Jurkat, Clone E6-1 (cell line): ENCODE results near the gene VTA1.

ENCODE experiments used
- DNase-seq: peaks from one replicate; pipeline ENCODE4 v3.0.0-alpha.2; 2011; ENCODE audit warnings: low read depth, low spot score
- H3K4me3 ChIP-seq: 2 replicates; pipeline ENCODE4 v1.5.1; 2011; ENCODE audit warnings: mild to moderate bottlenecking, low read length, control low read depth, moderate library complexity

The VTA1 gene

DNA sequence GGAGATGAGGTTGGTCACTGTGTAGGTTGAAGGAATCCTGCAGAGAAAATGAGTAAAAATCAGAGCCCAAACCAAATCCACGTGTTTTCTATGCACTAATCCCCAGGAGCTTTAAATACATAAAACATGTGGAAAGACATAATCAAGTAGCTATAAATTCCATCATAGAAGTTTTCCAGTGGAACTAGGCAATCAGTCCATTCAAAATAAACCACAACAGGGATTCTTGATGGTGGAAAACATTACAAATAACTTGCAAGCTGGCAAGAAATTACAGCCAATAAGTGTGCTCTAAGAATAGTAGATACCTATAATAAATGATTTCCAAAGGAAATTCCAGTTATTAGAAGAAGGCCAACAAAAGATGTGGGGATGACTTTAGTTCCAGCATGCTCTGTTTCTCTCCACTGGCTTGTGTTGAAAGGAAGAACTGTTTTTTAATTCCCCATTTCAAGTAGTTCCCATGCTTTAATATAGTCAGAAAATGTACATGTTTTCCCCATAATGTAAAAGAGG is 104.9 kb downstream of the VTA1 start:
- H3K4me3 ChIP-seq: no peak overlapping the region
- no peak for DNase-seq

DNA sequence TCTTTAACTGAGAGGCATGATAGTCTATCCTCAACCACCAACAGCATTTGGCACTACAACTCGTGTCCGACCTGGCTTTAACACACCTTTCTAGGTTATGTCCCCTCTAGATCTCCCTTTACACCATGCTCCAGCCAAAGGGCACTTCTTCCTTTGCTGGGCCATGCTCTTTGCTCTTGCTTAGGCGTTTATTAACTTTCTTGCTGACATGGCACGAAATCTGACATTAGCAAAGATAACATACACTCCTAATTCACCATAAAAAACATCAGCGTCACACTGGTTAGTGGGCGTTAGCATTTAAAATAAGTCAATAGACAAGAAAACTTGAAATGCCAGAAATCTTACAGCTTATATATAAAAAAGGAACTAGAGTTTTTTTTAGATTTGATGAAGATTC is 107.5 kb downstream of the VTA1 start:
- H3K4me3 ChIP-seq: no peak overlapping the region

DNA sequence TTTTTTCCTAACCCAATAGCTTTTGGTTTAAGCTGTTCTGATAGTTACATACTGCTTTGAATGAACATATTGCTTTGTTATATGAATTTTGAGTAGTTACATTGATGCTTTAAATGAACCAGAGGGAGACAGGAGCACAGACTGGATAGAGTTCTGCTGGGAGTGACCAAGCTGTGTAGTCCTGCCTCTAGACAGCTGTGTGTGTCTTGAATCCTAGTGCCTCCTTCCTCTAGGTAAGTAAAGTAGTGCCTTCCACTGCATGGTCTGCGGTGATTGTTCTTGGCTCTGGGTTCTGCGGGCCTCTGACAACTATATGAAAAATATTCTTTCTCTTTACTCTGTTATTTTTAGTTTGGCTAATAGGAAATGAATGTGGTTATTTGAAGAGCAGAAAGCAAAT is 108.7 kb downstream of the VTA1 start:
- no peak for DNase-seq
- no peak overlapping the region for H3K4me3 ChIP-seq

More for the DNA sequence above, 107.5 kb downstream of the VTA1 start:
- DNase-seq: no peak

DNA sequence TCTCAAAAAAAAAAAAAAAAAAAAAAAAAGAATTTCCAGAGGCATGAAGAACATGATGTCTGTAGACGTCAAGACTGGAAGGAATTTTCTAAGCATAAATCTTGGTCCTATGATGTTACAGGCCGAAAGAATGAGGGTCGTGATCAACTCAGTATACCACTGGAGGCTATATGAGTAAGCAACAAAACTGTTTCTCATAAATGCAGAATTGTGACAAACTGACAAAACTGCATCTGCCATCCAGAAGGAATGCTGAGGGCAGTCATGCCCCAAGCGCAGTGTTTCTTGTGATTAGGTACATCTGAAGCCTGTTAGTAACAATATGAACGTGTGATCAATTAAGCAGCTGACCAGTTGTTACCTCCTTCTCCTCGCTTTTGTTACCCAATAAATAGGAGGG is 111.2 kb downstream of the VTA1 start:
- DNase-seq: no peak
- no peak overlapping the region for H3K4me3 ChIP-seq

DNA sequence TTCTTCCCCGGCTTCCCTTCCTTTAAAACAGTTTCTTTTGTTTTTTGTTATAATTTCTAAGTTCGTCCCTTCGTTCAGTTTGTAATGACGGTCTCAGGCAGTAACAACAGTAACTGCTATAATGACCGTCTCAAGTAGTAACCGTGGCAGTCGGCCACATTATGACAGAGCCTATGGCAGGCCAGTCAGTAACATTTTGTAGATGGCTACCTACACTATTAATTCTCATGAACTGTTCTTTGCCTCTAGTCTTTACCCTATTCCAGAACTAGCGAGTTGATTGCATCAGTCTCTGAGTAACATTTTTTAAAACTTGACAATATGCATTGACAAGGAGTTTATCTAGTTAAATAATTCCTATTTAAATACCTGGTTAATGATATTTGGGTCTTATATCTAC is 111.7 kb downstream of the VTA1 start:
- no peak for DNase-seq
- no peak overlapping the region for H3K4me3 ChIP-seq

DNA sequence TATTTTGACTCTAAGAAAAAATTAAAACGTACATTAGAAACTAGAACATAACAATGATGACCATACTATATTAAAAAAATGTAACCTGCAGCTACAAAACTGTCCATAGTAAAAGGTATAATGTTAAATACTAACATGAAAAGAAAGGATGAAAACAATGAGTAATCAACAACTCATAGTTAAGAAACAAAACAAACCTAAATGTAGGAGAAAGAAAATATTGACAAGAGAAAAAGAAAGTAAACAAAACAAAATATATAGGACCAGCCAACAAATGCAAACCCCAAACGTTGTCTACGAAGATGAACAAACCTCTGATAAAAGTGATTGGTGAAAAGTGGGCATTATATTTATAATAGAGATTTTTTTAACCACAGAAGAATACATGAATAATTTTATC is 113.7 kb downstream of the VTA1 start:
- DNase-seq: no peak
- H3K4me3 ChIP-seq: no peak overlapping the region

DNA sequence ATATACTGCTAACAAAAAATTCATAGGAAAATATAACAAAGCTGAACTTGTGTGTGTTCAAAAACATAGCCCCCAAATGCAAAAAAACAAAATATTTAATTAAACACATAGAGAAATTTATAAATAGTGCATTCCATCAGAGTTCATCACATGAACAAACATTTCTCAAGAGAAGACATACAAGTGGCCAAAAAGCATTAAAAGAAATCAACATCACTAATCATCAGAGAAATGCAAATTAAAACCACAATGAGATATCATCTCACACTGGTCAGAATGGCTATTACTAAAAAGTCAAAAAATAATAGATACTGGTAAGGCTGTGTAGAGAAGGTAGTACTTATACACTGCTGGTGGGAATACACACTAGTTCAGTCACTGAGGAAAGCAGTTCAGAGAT is 115.2 kb downstream of the VTA1 start:
- H3K4me3 ChIP-seq: no peak overlapping the region
- DNase-seq: no peak

DNA sequence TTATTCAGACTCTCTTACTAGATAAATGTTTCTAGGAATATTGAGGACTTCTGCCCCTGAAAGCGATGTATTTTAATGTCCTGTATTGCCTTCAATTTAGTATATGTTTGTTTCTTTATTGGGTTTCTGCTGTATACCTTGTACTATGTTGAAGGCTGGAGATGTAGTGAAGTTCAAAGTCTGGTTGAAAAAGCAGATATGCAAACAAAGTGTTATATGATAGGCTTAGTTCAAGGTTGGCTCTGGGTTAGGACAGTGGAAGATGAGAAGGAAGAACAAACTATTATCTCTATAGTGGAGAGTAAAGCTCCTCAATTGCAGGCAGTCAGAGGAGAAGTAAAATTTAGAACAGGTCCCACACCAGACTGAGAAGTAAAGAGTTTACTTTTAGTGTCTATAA is 118.4 kb downstream of the VTA1 start:
- no peak for DNase-seq
- no peak overlapping the region for H3K4me3 ChIP-seq

DNA sequence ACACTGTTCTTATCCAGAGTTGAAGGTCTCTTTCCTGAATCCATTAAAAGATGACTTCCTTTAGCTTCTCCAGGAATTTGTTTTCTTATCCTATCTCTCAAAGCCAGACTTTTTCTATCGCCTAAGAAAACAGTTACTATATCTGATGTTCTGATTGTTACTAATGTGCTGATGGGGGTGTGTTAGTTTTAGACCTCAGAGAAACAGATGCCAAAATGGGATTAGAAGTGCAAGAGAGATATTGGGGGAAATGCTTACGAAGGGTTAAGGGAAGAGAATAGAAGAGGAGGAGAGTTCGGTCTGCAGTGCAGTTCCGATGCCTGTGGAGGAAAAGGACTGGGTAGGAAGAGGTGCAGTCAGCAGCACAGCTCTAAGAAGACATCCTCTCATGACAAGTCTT is 119.0 kb downstream of the VTA1 start:
- no peak overlapping the region for H3K4me3 ChIP-seq
- no peak for DNase-seq

DNA sequence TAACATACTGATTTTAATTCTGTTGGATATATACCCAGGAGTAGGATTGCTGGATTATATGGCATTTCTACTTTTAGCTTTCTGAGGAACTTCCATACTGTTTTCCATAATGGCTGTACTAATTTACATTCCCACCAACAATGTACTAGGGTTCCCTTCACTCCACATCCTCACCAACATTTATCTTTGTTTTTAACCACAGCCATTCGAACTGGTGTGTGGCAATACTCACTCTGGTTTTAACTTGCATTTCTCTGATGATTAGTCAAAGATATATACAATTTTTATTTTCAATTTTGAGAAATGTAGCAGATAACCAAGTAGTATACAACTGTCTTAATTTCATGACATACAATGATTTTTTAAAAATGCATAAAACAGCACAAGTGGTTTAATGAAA is 124.4 kb downstream of the VTA1 start:
- H3K4me3 ChIP-seq: no peak overlapping the region
- no peak for DNase-seq
